Ishikawa (cell line): ENCODE results near the gene SETSIP.

Experiments
- CEBPB ChIP-seq: IDR thresholded peaks from 2 replicates; pipeline ENCODE4 v1.6.1; 2012
- CREB1 ChIP-seq: IDR thresholded peaks from 2 replicates; pipeline ENCODE4 v1.6.1; 2012; ENCODE audit warnings: low read depth
- EGR1 ChIP-seq: IDR thresholded peaks from 2 replicates; pipeline ENCODE4 v1.6.1; 2012
- EP300 ChIP-seq: IDR thresholded peaks from 2 replicates; pipeline ENCODE4 v1.6.1; 2012; ENCODE audit warnings: borderline replicate concordance
- FOXM1 ChIP-seq: IDR thresholded peaks from 2 replicates; pipeline ENCODE4 v1.6.1; 2012; ENCODE audit warnings: low read depth, borderline replicate concordance
- NFIC ChIP-seq: IDR thresholded peaks from 2 replicates; pipeline ENCODE4 v1.6.1; 2012
- RAD21 ChIP-seq: IDR thresholded peaks from 2 replicates; pipeline ENCODE4 v1.6.1; 2012; ENCODE audit warnings: low read depth
- TAF1 ChIP-seq: IDR thresholded peaks from 2 replicates; pipeline ENCODE4 v1.6.1; 2012; ENCODE audit warnings: low read depth, mild to moderate bottlenecking
- TCF12 ChIP-seq: IDR thresholded peaks from 2 replicates; pipeline ENCODE4 v1.6.1; 2012; ENCODE audit warnings: low read depth
- YY1 ChIP-seq: IDR thresholded peaks from 2 replicates; pipeline ENCODE4 v1.6.1; 2012; ENCODE audit warnings: low read depth
- ZBTB7A ChIP-seq: IDR thresholded peaks from 2 replicates; pipeline ENCODE4 v1.6.1; 2012; ENCODE audit warnings: low read depth
- TF ChIP-seq, protein P1 (sequence below): IDR thresholded peaks from 2 replicates; pipeline ENCODE4 v1.6.1; 2012
- TF ChIP-seq, protein P2 (sequence below): IDR thresholded peaks from 2 replicates; pipeline ENCODE4 v1.6.1; 2012; ENCODE audit warnings: low read depth, mild to moderate bottlenecking

- no peak for TF ChIP-seq YY1
- no peak for TF ChIP-seq EP300
- no peak for TF ChIP-seq CEBPB
- no peak for TF ChIP-seq TAF1
- TF ChIP-seq, protein P1, sequence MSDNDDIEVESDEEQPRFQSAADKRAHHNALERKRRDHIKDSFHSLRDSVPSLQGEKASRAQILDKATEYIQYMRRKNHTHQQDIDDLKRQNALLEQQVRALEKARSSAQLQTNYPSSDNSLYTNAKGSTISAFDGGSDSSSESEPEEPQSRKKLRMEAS: no peak
- no peak for TF ChIP-seq FOXM1
- TF ChIP-seq EGR1: no peak
- no peak for TF ChIP-seq RAD21
- no peak for TF ChIP-seq ZBTB7A
- no peak for TF ChIP-seq TCF12
- TF ChIP-seq, protein P2, sequence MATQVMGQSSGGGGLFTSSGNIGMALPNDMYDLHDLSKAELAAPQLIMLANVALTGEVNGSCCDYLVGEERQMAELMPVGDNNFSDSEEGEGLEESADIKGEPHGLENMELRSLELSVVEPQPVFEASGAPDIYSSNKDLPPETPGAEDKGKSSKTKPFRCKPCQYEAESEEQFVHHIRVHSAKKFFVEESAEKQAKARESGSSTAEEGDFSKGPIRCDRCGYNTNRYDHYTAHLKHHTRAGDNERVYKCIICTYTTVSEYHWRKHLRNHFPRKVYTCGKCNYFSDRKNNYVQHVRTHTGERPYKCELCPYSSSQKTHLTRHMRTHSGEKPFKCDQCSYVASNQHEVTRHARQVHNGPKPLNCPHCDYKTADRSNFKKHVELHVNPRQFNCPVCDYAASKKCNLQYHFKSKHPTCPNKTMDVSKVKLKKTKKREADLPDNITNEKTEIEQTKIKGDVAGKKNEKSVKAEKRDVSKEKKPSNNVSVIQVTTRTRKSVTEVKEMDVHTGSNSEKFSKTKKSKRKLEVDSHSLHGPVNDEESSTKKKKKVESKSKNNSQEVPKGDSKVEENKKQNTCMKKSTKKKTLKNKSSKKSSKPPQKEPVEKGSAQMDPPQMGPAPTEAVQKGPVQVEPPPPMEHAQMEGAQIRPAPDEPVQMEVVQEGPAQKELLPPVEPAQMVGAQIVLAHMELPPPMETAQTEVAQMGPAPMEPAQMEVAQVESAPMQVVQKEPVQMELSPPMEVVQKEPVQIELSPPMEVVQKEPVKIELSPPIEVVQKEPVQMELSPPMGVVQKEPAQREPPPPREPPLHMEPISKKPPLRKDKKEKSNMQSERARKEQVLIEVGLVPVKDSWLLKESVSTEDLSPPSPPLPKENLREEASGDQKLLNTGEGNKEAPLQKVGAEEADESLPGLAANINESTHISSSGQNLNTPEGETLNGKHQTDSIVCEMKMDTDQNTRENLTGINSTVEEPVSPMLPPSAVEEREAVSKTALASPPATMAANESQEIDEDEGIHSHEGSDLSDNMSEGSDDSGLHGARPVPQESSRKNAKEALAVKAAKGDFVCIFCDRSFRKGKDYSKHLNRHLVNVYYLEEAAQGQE: no peak
- no peak for TF ChIP-seq CREB1
- no peak for TF ChIP-seq NFIC
Observed at GRCh38 chr1:92026806-92027205, 48.4 kb downstream of the SETSIP start.
